ENCODE data around the gene SPTBN1.
"Not testable (repeated sequence)": the region's sequence is repeated elsewhere in the genome, so short reads cannot be mapped to it uniquely, and the experiment has no call there.

Gene SPTBN1

DNA sequence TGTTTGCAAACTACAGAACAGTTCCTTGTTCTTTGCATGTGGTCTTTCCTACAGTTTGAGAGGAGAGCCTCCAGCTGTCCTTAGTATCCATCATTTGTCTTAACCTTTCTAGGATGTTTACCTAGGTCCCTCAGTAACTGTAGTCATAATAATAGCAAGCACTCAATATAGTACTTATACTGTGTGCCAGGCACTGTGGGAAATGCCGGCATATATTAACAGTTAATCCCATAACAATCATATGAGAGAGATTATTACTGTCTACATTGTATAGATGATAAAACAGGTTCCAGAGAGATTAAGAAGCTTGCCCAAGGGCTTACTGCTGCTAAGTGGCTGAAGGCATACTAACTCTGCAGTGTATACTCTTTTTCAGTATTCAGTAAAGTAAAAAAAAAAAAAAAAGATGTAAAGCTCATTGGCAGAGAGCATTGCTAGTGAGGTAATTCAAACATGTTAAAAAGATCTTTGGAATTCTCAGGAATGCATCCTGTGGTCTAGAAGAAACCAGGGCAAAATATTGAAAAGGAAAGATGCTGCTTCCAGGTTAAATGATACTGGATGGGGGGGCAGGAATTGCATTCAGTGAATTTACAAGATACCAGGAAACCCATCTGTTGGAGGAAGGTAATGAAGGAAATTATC is 72.3 kb downstream of the SPTBN1 start:
- no peak for DNase-seq (ENCODE audit: low read depth)

DNA sequence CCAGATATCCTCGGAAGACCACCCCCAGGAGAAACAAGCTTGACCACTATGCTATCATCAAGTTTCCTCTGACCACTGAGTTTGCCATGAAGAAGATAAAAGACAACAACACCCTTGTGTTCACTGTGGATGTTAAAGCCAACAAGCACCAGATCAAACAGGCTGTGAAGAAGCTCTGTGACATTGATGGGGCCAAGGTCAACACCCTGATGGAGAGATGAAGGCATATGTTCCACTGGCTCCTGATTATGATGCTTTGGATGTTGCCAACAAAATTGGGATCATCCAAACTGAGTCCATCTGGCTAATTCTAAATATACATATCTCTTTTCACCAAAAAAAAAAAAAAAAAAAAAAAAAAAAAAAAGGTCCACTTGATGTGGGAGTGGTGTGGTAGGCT is 73.4 kb downstream of the SPTBN1 start:
- DNase-seq (ENCODE audit: low read depth) = not testable (repeated sequence)

DNA sequence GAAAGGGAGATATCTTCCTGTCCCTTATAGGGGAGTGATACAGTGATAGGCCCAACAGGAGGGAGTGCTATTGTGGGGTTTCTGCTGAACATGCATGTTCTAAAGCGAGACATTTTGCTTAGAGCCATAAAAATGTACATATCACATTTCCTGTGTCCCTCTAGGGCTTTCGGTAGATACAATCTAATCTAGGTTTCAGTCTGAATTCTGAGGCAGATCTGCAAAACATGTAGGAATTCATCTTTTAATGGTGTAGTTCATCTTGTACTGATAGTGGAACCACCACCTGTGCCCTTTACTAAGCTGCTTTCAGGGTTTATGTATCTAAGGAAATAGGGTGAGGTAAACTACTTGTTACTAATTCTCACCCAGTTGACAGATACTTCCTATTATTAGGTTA is 73.8 kb downstream of the SPTBN1 start:
- DNase-seq (ENCODE audit: low read depth) = no peak

DNA sequence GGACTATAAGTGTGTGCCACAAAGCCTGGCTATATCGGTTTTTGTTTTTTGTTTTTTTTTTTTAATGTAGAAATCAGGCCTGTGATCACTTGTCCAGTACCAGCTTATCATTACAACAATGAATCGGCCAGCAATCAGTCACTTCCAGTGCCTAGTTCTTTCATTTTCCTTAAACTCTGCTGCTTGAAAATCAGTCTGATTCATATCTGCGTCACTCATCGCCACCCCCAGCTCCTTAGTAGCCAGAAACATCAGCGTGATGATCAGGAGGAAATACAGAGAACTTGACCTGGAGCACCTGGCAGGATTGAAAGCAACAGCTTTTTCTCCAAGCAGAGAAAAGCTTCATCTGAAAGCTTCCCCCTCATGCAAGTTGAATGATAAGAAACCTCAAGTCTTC is 75.4 kb downstream of the SPTBN1 start:
- no peak for DNase-seq (ENCODE audit: low read depth)

DNA sequence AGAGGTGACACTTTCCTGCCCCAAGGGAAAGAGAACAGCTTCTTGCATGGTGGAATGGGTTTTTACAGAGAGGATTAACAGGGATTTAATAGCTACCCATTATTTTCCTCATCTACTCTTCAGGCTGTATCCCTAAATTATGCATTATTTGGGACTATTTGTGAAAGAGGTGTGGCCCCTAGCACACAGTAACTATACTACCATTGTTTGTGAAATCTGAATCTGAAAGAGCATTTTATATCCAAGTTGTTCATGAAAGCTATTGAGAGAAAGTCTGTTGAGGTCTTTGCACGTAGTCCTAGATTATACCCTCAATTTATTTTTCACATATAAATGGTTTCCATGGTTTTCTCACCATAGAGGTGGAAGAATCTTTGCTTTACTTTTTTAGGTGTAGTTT is 78.1 kb downstream of the SPTBN1 start:
- no peak for DNase-seq (ENCODE audit: low read depth)

DNA sequence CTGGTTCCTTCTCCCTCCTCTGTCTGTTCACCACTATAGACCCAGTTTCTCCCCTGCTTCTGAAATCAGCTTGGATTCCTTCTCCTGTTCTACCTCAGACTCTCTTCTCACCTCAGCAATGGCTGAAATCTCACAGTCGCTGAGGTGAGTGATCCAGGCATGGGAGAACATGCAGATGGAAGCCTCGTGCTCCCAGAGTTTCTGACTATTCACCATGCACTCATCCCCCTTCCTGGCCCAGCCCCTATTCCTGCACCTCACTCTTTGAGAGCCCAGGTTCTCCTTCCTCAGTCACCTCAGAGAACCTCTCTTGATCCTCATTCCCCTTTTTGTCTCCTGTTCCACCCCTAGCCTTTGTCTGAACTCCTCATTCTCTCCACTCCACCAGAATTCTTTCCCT is 78.5 kb downstream of the SPTBN1 start:
- DNase-seq (ENCODE audit: low read depth) = no peak

DNA sequence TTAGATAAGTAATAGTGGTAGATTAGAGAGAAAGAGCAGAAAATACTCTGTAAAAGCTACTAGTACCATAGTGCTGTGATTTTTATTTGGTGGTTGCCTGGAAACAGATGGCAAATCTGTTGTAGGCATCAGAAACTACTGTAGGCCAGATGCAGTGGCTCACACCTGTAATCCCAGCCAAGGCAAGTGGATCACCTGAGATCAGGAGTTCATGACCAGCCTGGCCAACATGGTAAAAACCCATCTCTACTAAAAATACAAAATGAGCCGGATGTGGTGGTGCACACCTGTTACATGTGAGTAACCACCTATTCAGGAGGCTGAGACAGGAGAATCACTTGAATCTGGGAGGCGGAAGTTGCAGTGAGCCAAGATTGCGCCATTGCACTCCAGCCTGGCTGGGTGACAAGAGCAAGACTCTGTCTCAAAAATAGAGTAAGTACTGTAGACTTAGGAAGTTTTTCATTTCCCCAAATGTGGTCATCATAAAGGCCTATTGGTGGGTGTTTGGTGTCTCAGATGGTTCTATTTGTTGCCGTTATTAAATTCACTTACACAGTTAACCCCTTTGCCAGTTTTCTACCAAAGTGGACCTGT is 79.6 kb downstream of the SPTBN1 start:
- no peak for DNase-seq (ENCODE audit: low read depth)

DNA sequence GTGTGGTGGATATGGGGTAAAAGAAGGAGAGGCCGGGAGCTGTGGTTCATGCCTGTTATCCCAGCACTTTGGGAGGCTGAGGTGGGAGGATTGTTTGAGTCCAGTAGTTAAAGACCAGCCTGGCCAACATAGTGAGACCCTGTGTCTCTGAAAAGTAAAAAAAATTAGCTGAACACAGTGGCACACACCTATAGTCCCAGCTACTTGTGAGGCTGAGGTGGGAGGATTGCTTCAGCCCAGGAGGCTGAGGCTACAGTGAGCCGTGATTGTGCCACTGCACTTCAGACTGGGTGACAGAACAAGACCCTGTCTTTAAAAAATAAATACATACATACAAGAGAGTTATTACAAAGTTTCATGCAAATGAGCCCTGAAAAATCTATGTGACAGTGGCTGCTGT is 80.6 kb downstream of the SPTBN1 start:
- DNase-seq (ENCODE audit: low read depth) = no peak

DNA sequence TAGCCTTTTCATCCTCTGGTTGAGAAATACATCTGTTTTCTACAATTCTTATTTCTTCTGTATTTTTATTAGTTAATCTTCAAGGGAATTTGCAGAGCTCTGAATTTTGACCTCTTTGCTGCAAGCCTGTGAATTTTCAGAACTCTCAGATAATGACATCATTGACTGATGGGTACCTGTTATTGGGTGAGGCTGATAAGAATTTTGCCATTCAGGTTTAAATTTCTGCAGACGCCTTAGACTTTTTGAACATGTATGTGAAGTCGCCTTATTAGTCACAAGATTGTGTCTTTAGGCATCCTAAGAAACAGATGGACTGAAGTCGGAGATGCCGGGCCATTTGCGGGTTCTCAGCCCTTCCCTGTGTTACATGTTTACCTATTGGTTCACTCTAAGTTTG is 82.4 kb downstream of the SPTBN1 start:
- DNase-seq (ENCODE audit: low read depth) = no peak

DNA sequence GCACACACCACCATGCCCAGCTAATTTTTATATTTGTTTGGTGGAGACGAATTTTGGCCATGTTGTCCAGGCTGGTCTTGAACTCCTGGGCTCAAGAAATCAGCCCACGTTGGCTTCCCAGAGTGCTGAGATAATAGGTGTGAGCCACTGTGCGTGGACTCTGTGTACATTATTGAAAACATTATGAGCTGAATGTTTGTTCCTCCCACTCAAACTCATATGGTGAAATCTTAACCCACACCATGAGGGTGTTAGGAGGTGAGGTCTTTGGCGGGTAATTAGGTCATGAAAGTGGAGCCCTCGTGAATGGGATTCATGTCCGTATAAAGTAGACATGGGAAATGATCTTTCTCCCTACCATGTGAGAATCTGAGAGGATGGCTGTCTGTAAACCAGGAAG is 83.6 kb downstream of the SPTBN1 start:
- DNase-seq (ENCODE audit: low read depth) = no peak

DNA sequence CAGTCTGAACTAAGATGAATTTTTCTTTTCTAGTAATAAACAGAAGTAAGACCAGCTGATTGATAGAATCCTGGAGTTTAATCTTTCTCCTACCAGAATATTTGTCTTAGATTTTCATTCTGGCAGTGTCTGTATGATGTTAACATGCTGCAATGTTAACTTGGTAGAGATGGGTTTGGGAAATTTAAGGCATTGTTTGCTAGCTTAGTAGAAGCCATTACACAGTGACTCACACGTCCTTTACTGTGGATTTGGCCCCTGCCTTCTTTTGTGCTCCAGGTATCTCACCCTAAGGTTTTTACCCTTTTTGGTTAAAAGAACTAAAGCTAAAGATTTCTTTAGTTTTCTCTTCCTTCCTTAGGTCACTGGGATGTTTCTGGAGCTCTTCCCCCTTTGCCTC is 84.1 kb downstream of the SPTBN1 start:
- no peak for DNase-seq (ENCODE audit: low read depth)

DNA sequence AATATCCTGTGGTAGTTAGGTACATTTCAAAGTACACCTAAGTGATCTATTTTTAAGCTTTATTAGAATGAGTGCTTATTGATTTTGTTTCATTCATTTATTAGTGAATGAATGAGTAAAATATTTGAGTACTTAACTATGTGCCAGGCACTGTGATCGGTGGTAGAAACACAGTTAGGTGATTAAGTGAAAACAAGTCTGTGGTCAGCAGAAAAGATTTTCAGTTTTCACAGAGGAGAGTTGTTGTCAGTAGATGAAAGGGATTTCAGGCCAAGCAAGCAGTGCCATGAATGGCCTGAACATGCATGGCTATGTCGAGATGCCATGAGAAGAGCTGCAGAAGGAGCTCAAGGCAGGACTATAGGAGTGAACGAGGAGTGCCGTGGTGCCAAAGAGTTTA is 85.9 kb downstream of the SPTBN1 start:
- DNase-seq (ENCODE audit: low read depth) = no peak

DNA sequence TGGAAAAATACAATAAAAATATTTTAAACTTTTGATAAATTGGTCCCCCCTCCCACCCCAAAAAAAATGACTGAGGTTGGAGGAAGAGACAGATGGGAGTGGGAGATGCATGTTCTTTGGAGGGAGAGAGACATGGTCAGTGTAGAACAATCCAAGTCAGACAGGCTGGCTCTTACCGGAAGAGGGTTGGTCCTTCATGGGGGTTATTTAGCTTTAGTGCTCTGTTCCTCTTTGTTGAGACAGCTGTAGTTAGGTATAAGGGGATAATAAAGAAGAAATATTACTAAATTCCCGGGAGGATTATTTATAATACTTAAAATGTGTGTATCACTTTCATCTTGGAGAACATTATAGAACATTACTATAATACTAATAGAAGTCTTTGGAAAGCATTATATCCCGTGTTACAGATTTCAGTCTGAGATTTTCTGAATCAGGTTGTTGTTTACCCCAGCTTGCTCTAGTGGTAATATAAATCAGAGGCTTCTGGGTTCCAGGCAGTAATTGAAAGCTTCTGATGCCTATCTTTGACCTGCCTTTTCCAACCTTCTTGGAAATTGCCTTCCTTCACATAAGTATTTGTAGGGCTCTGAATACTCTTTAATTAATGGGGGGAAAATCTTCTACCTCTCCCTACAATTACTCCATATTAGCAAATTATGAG is 87.7 kb downstream of the SPTBN1 start:
- no peak for DNase-seq (ENCODE audit: low read depth)

DNA sequence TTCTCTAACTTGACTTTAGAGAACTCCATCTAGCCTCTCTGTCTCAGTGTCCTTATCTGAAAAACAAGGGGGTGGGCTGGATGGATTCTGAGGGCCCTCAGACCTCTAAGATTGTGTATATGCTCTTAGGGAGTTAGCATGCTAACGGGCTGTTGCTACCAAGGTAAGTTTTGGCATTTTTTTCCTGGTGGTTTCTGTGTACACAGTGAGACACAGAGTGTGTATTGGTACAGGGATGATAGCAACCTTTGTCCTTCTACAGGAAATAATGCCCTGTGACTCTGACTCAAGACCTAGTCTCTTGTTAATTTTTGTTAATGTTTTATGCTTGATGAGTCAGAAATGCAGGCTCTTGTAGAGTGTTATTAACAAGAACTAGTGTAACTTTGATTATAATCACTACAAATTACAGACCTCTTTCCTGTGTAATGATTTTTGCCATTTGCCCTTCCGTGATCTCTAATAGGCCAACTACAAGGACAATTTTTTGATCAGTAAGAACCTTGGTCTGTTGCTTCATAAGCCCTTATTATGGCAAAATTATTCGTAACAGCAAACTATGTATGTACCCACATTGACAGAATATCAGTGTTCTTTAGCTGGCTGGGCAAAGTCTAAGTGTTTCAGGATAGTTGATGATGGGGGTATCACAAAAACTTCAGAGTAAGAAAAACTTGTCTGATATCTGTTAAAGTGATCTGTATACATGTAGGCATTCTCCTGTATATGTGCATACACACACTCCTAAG is 89.7 kb downstream of the SPTBN1 start:
- no peak for DNase-seq (ENCODE audit: low read depth)

DNA sequence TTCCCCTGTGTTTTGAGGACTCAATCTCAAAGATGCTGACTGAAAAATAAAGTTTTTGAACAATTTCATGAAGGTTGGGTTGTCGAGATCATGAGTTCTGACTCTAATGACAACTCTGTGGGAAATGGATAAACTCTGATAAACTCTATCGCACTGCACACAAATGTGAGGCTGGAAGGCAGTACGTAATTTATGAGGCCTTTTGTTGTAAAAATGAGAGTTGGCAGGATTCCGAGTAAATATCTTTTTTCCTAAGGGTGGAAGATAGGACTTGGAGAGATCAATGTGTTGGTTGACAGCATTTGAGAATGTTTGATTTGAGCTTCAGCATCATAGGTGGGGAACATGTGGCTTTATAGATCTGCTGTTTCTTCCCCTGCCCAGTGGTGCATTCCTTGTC is 90.4 kb downstream of the SPTBN1 start:
- DNase-seq (ENCODE audit: low read depth) = no peak

DNA sequence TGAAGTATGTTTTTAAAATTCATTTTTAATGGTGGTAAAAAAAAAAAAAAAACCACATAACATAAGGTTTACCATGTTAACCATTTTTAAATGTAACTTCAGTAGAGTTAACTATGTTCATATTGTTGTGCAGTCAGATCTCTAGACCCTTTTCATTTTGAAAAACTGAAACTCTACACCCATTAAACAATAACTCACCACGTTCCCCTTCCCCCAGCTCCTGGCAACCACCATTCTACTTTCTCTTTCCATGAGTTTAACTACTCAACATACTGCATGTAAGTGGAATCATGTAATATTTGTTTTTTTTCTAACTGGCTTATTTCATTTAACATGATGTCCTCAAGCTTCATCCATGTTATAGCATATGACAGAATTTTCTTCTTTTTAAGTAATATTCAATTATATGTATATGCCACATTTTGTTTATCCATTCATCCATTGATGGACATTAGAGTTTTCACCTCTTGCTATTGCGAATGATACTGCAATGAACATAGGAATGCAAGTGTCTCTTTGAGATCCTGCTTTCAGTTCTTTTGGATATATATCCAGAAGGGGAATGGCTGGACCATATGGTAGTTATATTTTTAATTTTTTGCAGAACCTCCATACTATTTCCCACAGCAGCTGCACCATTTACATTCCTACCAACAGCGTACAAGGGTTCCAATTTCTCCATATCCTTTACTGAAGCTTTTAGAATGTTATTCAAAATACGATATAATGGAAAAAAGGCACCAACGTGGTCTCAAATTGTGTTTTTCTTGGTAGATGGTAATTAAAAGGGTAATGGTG is 91.0 kb downstream of the SPTBN1 start:
- DNase-seq (ENCODE audit: low read depth) = no peak

DNA sequence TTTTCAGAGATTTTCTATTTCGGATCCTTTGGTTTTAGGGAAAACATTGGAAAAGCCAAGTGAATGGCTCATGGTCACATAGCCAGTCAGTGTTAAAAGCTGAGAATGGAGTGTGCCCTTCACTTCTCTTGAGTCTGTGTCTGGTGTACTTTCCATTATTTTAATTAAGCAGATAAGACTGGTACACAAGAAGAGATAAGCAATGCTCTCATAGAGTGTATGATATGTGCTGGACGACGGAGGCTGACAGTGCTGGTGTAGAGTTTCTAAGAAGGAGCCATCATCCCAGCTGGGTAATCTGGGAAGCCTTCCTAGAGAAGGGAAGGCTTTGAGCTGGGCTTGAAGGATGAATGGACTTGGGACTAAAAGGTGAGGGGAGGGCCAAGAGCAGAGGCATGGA is 93.3 kb downstream of the SPTBN1 start:
- DNase-seq (ENCODE audit: low read depth) = no peak

DNA sequence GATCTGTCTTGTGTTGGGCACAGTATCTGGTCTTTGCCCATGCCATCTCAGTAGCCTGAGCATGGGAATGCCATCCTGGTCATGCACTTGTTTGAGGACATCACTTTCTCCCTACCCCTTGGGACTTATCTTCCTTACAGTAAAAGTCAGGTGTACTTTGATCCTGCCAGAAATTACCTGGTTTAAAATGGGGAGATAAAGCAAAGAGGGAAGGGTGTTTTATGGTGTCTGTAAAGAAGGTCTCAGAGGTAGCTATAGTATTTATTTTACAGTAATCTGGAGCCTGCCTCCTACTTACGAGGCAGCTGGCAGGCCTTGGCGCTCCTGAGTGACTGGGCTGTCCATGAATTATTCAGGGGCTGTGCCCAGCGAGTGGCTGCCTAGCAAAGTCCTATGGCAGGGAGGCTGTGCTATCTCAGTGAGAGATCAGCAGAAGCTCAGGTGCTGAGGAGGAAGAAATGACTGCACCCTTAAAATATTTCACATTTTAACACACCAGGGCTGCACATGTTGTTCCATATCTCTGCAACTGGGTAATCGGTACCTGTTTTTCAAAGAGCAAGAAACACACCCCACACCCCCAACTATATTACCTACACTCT is 93.9 kb downstream of the SPTBN1 start:
- no peak for DNase-seq (ENCODE audit: low read depth)

DNA sequence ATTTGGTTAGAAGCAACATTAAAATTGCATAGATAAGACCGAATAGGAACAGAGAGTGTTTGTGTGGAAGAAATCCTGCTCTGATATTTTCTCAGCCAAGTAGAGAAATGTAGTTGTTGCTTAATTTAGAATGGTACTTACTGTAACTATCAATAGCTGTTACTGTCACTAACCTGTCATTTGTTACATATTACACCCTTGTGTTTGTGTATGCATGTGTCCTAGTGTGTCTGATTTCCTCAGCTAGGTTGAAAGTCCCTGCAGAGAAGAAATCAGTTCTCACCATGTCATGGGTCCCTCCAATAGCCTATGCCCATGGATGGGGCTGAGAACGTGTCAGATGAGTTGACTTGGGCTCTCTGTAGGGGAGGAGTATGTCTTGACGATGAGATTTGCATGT is 94.4 kb downstream of the SPTBN1 start:
- DNase-seq (ENCODE audit: low read depth) = no peak

DNA sequence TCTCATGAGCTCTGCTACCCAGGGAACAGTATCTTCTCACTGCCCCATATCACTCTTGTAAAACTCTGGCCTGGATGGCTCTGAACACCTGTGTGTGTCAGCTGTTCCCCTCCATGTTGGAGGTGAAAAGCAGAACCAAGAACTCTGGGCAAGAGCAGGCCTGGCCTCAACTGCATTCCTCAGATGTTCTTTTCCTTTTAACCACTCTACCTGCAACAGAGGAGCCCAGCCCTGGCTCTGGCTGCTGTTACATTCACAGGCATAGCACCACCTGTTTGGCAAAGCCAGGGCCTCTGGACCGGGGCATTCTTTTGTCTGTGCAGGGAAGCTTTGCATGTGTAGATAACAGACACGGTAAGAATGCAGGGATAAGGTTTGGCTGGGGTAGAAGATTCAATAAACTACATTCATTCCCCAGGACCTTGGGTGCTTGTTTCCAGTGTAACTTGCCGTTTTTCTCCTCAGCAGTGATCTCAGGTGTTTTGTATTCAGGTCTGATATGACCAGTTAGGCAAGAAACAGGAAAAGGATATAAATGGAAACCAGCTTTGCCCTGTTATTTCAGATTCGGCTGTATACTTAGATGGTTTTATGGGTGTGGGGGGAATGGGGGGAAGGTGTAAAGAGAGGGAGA is 95.1 kb downstream of the SPTBN1 start:
- no peak for DNase-seq (ENCODE audit: low read depth)

DNA sequence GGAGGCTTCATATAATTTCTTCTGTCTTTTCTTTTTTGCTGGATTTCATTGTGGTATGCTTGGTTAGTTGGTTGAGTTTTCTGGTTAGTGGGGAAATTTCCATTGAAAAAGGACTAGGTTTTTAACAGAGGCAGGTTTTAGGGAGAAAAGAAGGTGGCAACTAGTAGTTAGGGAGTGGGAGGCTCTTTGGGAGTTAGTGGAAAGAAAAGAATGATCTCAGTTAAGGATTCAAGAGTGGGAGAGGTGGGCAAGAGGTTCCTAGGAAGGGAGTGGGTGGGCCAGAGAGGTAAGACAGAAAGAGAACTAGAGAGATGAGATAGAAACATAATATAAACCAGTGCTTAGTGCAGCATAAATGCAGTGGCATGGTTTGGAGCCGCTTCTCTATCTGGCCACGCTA is 96.9 kb downstream of the SPTBN1 start:
- DNase-seq (ENCODE audit: low read depth) = no peak
